Measurements from ENCODE around the gene TOR4A.

GRCh38 chr9:137296670-137297664 is 19.4 kb downstream of the TOR4A start:
- TF ChIP-seq RFX5 (IDR thresholded peaks at IDR 0.05; ENCODE audit: low read depth, low read length) (no peak), CEBPB (IDR thresholded peaks at IDR 0.05; ENCODE audit: borderline replicate concordance in 1 of 2, low read depth in 2 of 2, low read length in 2 of 2) (no peak), EED (IDR thresholded peaks at IDR 0.05; ENCODE audit: low read depth) (no peak), SIN3A (IDR thresholded peaks at IDR 0.05; ENCODE audit: low read depth, low read length) (no peak), MAX (IDR thresholded peaks at IDR 0.05; ENCODE audit: low read depth, low read length) (no peak), BCLAF1 (IDR thresholded peaks at IDR 0.05) (no peak), POLR2AphosphoS5 (IDR thresholded peaks at IDR 0.05; ENCODE audit: low read length) (no peak), CBX3 (IDR thresholded peaks at IDR 0.05; ENCODE audit: borderline replicate concordance, low read depth) (no peak), POLR2A (IDR thresholded peaks at IDR 0.05; ENCODE audit: low read depth, low read length) (no peak)
- TF ChIP-seq, protein P1, sequence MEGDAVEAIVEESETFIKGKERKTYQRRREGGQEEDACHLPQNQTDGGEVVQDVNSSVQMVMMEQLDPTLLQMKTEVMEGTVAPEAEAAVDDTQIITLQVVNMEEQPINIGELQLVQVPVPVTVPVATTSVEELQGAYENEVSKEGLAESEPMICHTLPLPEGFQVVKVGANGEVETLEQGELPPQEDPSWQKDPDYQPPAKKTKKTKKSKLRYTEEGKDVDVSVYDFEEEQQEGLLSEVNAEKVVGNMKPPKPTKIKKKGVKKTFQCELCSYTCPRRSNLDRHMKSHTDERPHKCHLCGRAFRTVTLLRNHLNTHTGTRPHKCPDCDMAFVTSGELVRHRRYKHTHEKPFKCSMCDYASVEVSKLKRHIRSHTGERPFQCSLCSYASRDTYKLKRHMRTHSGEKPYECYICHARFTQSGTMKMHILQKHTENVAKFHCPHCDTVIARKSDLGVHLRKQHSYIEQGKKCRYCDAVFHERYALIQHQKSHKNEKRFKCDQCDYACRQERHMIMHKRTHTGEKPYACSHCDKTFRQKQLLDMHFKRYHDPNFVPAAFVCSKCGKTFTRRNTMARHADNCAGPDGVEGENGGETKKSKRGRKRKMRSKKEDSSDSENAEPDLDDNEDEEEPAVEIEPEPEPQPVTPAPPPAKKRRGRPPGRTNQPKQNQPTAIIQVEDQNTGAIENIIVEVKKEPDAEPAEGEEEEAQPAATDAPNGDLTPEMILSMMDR (IDR thresholded peaks at IDR 0.05 in 2 of 3, conservative IDR thresholded peaks at IDR 0.05 in 1 of 3; ENCODE audit: control insufficient read depth in 2 of 3, extremely low read depth in 1 of 3, insufficient read depth in 1 of 3, low read depth in 3 of 3, low read length in 3 of 3) = no peak

All from GM12878 (cell line).